ENCODE results near the gene MYH6.
A peak's percentile ranks its signal among the peaks of the same experiment; 100 is the strongest.

The MYH6 gene

DNA sequence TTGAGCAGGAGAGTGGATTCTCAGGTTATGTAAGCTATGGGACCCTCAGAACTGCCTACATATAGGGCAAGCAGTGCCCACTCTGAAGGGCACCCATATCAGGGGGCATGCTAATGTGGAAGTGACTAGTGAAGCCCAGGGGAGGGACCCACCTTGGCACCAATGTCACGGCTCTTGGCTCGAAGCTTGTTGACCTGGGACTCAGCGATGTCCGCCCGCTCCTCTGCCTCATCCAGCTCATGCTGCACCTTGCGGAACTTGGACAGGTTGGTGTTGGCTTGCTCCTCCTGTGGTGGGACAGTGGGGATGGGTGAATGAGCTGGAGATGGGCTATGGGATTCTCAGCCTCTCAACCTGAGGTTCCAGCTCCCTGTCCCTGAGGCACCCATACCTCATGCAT, 25.8 kb downstream of the MYH6 start:
- Histone ChIP-seq H3K27me3 (ENCODE audit: insufficient read depth, low read length, poor library complexity) (no peaks in the 10 kb centered on the region), H3K79me1 (ENCODE audit: low read length) (no peaks in the 10 kb centered on the region), H3K23ac (ENCODE audit: low read length) (no peak overlapping the region)

GRCh38 chr14:23381871-23382270, 26.2 kb downstream of the MYH6 start:
- H3K4me1 ChIP-seq (ENCODE audit: control insufficient read depth, low read depth, low read length) = no peaks in the 10 kb centered on the region
- H3K4ac ChIP-seq (ENCODE audit: low read depth, low read length) = no peak overlapping the region
- H4K5ac ChIP-seq (ENCODE audit: low read length) = no peak overlapping the region
- no peak overlapping the region for H2BK15ac ChIP-seq (replicated peaks; ENCODE audit: low read depth)
- H2BK120ac ChIP-seq (ENCODE audit: low read depth, low read length) = no peak overlapping the region
- H3K23ac ChIP-seq (ENCODE audit: low read length) = no peak overlapping the region
- H3K79me2 ChIP-seq (ENCODE audit: control insufficient read depth, insufficient read depth, low read length) = no peaks in the 10 kb centered on the region
- WGBS (ENCODE audit: extremely low coverage, insufficient coverage, low lambda C conversion rate) = no CpG with 5 or more reads among the region's 3 CpGs
- H3K27ac ChIP-seq (ENCODE audit: low read depth, low read length) = no peak overlapping the region
- no peaks in the 10 kb centered on the region for H3K79me1 ChIP-seq (ENCODE audit: low read length)
- no peak overlapping the region for H4K8ac ChIP-seq (ENCODE audit: low read depth, low read length)
- DNase-seq = no peak
- no peak overlapping the region for H3K9ac ChIP-seq (ENCODE audit: low read length)
- H3K27me3 ChIP-seq (ENCODE audit: insufficient read depth, low read length, poor library complexity) = no peaks in the 10 kb centered on the region
- no peak overlapping the region for H3K56ac ChIP-seq (ENCODE audit: low read length)
- no peak overlapping the region for H2BK5ac ChIP-seq (ENCODE audit: low read length)
- H3K18ac ChIP-seq (ENCODE audit: low read length) = no peak overlapping the region
- H3K4me3 ChIP-seq (ENCODE audit: low read length) = no peak overlapping the region
- no peak overlapping the region for H3K4me2 ChIP-seq (ENCODE audit: low read length)
- no peak overlapping the region for H2AK5ac ChIP-seq (ENCODE audit: low read length)
- H3K36me3 ChIP-seq (ENCODE audit: control insufficient read depth, insufficient read depth, low read length) = no peaks in the 10 kb centered on the region

More for the DNA sequence above, 25.8 kb downstream of the MYH6 start:
- Histone ChIP-seq H2AK5ac (ENCODE audit: low read length) (no peak overlapping the region), H2BK15ac (replicated peaks; ENCODE audit: low read depth) (no peak overlapping the region), H3K4me1 (ENCODE audit: control insufficient read depth, low read depth, low read length) (no peaks in the 10 kb centered on the region), H3K36me3 (ENCODE audit: control insufficient read depth, insufficient read depth, low read length) (no peaks in the 10 kb centered on the region), H4K5ac (ENCODE audit: low read length) (no peak overlapping the region), H3K79me2 (ENCODE audit: control insufficient read depth, insufficient read depth, low read length) (no peaks in the 10 kb centered on the region), H2BK5ac (ENCODE audit: low read length) (no peak overlapping the region), H3K18ac (ENCODE audit: low read length) (no peak overlapping the region), H4K8ac (ENCODE audit: low read depth, low read length) (no peak overlapping the region), H3K56ac (ENCODE audit: low read length) (no peak overlapping the region), H3K4me2 (ENCODE audit: low read length) (no peak overlapping the region), H3K9ac (ENCODE audit: low read length) (no peak overlapping the region), H2BK120ac (ENCODE audit: low read depth, low read length) (no peak overlapping the region), H3K27ac (ENCODE audit: low read depth, low read length) (no peak overlapping the region), H3K4me3 (ENCODE audit: low read length) (no peak overlapping the region), H3K4ac (ENCODE audit: low read depth, low read length) (no peak overlapping the region)
- WGBS (ENCODE audit: extremely low coverage, insufficient coverage, low lambda C conversion rate) = no CpG with 5 or more reads among the region's 6 CpGs
- no peak for DNase-seq

GRCh38 chr14:23380976-23381375, 27.1 kb downstream of the MYH6 start:
- Histone ChIP-seq H3K56ac (ENCODE audit: low read length) (no peak overlapping the region), H3K9ac (ENCODE audit: low read length) (no peak overlapping the region), H3K27me3 (ENCODE audit: insufficient read depth, low read length, poor library complexity) (no peaks in the 10 kb centered on the region), H3K36me3 (ENCODE audit: control insufficient read depth, insufficient read depth, low read length) (no peaks in the 10 kb centered on the region), H2AK5ac (ENCODE audit: low read length) (no peak overlapping the region), H3K27ac (ENCODE audit: low read depth, low read length) (no peak overlapping the region), H3K4me3 (ENCODE audit: low read length) (no peak overlapping the region), H4K5ac (ENCODE audit: low read length) (no peak overlapping the region), H3K4ac (ENCODE audit: low read depth, low read length) (no peak overlapping the region), H3K23ac (ENCODE audit: low read length) (no peak overlapping the region), H2BK120ac (ENCODE audit: low read depth, low read length) (no peak overlapping the region), H3K79me2 (ENCODE audit: control insufficient read depth, insufficient read depth, low read length) (no peaks in the 10 kb centered on the region), H2BK5ac (ENCODE audit: low read length) (no peak overlapping the region), H3K79me1 (ENCODE audit: low read length) (no peaks in the 10 kb centered on the region), H3K18ac (ENCODE audit: low read length) (no peak overlapping the region), H3K4me1 (ENCODE audit: control insufficient read depth, low read depth, low read length) (peaks cover 3% of the 10 kb centered on the region), H4K8ac (ENCODE audit: low read depth, low read length) (no peak overlapping the region), H3K4me2 (ENCODE audit: low read length) (no peak overlapping the region), H2BK15ac (replicated peaks; ENCODE audit: low read depth) (no peak overlapping the region)
- no peak for DNase-seq
- no CpG with 5 or more reads among the region's 4 CpGs for WGBS (ENCODE audit: extremely low coverage, insufficient coverage, low lambda C conversion rate)

GRCh38 chr14:23380197-23380914, 27.7 kb downstream of the MYH6 start:
- no peak overlapping the region for H4K8ac ChIP-seq (ENCODE audit: low read depth, low read length)
- no peak overlapping the region for H3K4me3 ChIP-seq (ENCODE audit: low read length)
- no peak overlapping the region for H3K4me2 ChIP-seq (ENCODE audit: low read length)
- no peak overlapping the region for H3K27ac ChIP-seq (ENCODE audit: low read depth, low read length)
- no peaks in the 10 kb centered on the region for H3K27me3 ChIP-seq (ENCODE audit: insufficient read depth, low read length, poor library complexity)
- H3K4ac ChIP-seq (ENCODE audit: low read depth, low read length) = no peak overlapping the region
- H3K79me1 ChIP-seq (ENCODE audit: low read length) = no peaks in the 10 kb centered on the region
- H4K5ac ChIP-seq (ENCODE audit: low read length) = no peak overlapping the region
- H2BK120ac ChIP-seq (ENCODE audit: low read depth, low read length) = no peak overlapping the region
- H3K9ac ChIP-seq (ENCODE audit: low read length) = no peak overlapping the region
- H3K23ac ChIP-seq (ENCODE audit: low read length) = no peak overlapping the region
- H2BK5ac ChIP-seq (ENCODE audit: low read length) = no peak overlapping the region
- no peak overlapping the region for H3K56ac ChIP-seq (ENCODE audit: low read length)
- no peak for DNase-seq
- no CpG with 5 or more reads among the region's 16 CpGs for WGBS (ENCODE audit: extremely low coverage, insufficient coverage, low lambda C conversion rate)
- H2AK5ac ChIP-seq (ENCODE audit: low read length) = no peak overlapping the region
- no peaks in the 10 kb centered on the region for H3K79me2 ChIP-seq (ENCODE audit: control insufficient read depth, insufficient read depth, low read length)
- no peaks in the 10 kb centered on the region for H3K36me3 ChIP-seq (ENCODE audit: control insufficient read depth, insufficient read depth, low read length)
- H3K4me1 ChIP-seq (ENCODE audit: control insufficient read depth, low read depth, low read length) = peaks cover 3% of the 10 kb centered on the region
- H2BK15ac ChIP-seq (replicated peaks; ENCODE audit: low read depth) = no peak overlapping the region
- H3K18ac ChIP-seq (ENCODE audit: low read length) = no peak overlapping the region

DNA sequence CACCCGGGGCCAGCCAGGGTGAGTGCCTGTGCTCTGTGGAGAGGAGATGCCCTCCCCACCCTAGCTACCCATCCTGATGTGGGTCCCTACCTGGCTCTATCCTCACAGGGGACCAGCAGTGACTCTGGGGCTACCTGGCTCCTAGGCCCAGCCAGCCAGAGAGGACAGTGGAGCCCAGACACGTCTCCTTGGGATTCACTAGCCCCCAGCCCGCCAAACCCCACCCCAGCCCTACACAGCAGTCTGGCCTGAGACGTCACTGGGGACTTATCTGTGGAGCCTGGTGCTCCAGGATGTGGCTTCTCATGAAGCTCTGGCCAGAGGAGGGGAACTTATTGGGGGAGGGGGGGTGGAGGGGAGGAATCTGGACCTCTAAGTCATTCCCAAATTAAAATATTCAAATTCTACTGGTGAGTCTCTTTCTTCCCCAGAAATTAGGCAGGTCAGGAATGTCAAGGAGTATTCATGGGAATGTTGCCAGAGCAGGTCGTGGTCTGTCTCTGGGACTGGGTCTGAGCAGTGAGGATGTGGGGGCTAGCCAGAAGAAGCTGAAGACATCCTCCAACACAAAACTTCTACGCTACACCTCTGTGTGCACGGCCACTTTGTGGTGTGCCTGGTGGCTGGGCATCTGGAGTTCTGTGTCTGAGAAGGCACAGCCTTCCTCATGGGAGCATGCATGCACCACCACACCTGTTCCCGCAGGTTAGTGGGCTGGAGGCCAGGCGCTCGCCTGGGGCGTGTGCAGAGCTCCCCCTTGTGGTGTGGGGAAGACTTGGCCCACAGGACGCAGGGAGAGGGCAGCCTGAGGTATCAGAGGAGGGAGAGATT, 28.5 kb downstream of the MYH6 start:
- no peak overlapping the region for H3K4me2 ChIP-seq (ENCODE audit: low read length)
- no peak overlapping the region for H3K18ac ChIP-seq (ENCODE audit: low read length)
- H3K56ac ChIP-seq (ENCODE audit: low read length) = no peak overlapping the region
- no peak overlapping the region for H2BK120ac ChIP-seq (ENCODE audit: low read depth, low read length)
- H3K27me3 ChIP-seq (ENCODE audit: insufficient read depth, low read length, poor library complexity) = no peaks in the 10 kb centered on the region
- peak; percentile 64 for DNase-seq
- H2BK15ac ChIP-seq (replicated peaks; ENCODE audit: low read depth) = no peak overlapping the region
- H3K23ac ChIP-seq (ENCODE audit: low read length) = no peak overlapping the region
- H3K4ac ChIP-seq (ENCODE audit: low read depth, low read length) = no peak overlapping the region
- peaks cover 3% of the 10 kb centered on the region for H3K4me1 ChIP-seq (ENCODE audit: control insufficient read depth, low read depth, low read length)
- no peak overlapping the region for H2BK5ac ChIP-seq (ENCODE audit: low read length)
- no peak overlapping the region for H3K27ac ChIP-seq (ENCODE audit: low read depth, low read length)
- H4K8ac ChIP-seq (ENCODE audit: low read depth, low read length) = no peak overlapping the region
- no peak overlapping the region for H3K4me3 ChIP-seq (ENCODE audit: low read length)
- H4K5ac ChIP-seq (ENCODE audit: low read length) = no peak overlapping the region
- H2AK5ac ChIP-seq (ENCODE audit: low read length) = no peak overlapping the region
- no peak overlapping the region for H3K9ac ChIP-seq (ENCODE audit: low read length)
- no peaks in the 10 kb centered on the region for H3K79me2 ChIP-seq (ENCODE audit: control insufficient read depth, insufficient read depth, low read length)
- no peaks in the 10 kb centered on the region for H3K36me3 ChIP-seq (ENCODE audit: control insufficient read depth, insufficient read depth, low read length)
- no CpG with 5 or more reads among the region's 12 CpGs for WGBS (ENCODE audit: extremely low coverage, insufficient coverage, low lambda C conversion rate)
- no peaks in the 10 kb centered on the region for H3K79me1 ChIP-seq (ENCODE audit: low read length)

Data from mesendoderm (in vitro differentiated cells).